MV-4-11 (cell line): ENCODE data around the gene ENOSF1.
"Not testable (repeated sequence)": the region's sequence is repeated elsewhere in the genome, so short reads cannot be mapped to it uniquely, and the experiment has no call there.

Experiments
- DNase-seq: peaks from one replicate; lab custom pipeline; 2025; lab: John Stamatoyannopoulos, UW

Gene ENOSF1

GRCh38 chr18:712401-713134 lies at the start of gene ENOSF1:
Gene ENOSF1, minus strand, starts transcription at chr18:712630. Its CDS starts 43 bp downstream, at chr18:712587.
- DNase-seq = peak; percentile 74

- not testable (repeated sequence) for DNase-seq
Observed at GRCh38 chr18:759864-760263, 47.4 kb upstream of the ENOSF1 start.

GRCh38 chr18:755506-755905 lies 43.1 kb upstream of the ENOSF1 start:
- no peak for DNase-seq

GRCh38 chr18:754656-755055 lies 42.2 kb upstream of the ENOSF1 start:
- no peak for DNase-seq

GRCh38 chr18:750456-750855 lies 38.0 kb upstream of the ENOSF1 start:
- no peak for DNase-seq

GRCh38 chr18:744832-745597 lies 32.6 kb upstream of the ENOSF1 start:
- DNase-seq = no peak

- DNase-seq = peak; percentile 64
Observed at GRCh38 chr18:741931-742512, 29.6 kb upstream of the ENOSF1 start.

GRCh38 chr18:732371-732770 lies 19.9 kb upstream of the ENOSF1 start:
- DNase-seq = no peak

GRCh38 chr18:731185-731584 lies 18.8 kb upstream of the ENOSF1 start:
- DNase-seq = no peak

- DNase-seq = no peak
Observed at GRCh38 chr18:730692-731091, 18.3 kb upstream of the ENOSF1 start.

- not testable (repeated sequence) for DNase-seq
Observed at GRCh38 chr18:730120-730519, 17.7 kb upstream of the ENOSF1 start.

GRCh38 chr18:725646-726045 lies 13.2 kb upstream of the ENOSF1 start:
- peak; percentile 47 for DNase-seq

- DNase-seq = no peak
Observed at GRCh38 chr18:723541-724080, 11.2 kb upstream of the ENOSF1 start.

GRCh38 chr18:717003-717402 lies 4.6 kb upstream of the ENOSF1 start:
- no peak for DNase-seq

- no peak for DNase-seq
Observed at GRCh38 chr18:715626-716025, 3.2 kb upstream of the ENOSF1 start.

GRCh38 chr18:713135-713490 lies 683 bp upstream of the ENOSF1 start:
- DNase-seq = no peak

- peak; percentile 83 for DNase-seq
Observed at GRCh38 chr18:711657-712400, 601 bp downstream of the ENOSF1 start.

GRCh38 chr18:711310-711656 lies 1.1 kb downstream of the ENOSF1 start:
- DNase-seq = peak; percentile 39

- DNase-seq = no peak
Observed at GRCh38 chr18:710418-711300, 1.8 kb downstream of the ENOSF1 start.

GRCh38 chr18:709771-710170 lies 2.7 kb downstream of the ENOSF1 start:
- no peak for DNase-seq

GRCh38 chr18:708096-708495 lies 4.3 kb downstream of the ENOSF1 start:
- no peak for DNase-seq
